ENCODE measurements around the gene MAVS. TPM values are rescaled to one million over a fixed set of nuclear protein-coding genes. Genes with fewer than 3 reads are reported as not detected.

MAVS gene
- total RNA-seq, 1 experiment from 2014 or later: 38.7 TPM

GRCh38 chr20:3854462-3854871 lies 7.8 kb downstream of the MAVS start:
- Histone ChIP-seq H3K4me1 (ENCODE audit: insufficient read depth, low read length) (0 out of 2 replicates have a peak, but pooled peaks cover 5% of the 10 kb centered on the region), H2AFZ (ENCODE audit: low read length) (no peak overlapping the region), H3K9me2 (replicated peaks; ENCODE audit: low read length) (no peaks in the 10 kb centered on the region), H3K79me2 (ENCODE audit: low read length) (peaks cover 13% of the 10 kb centered on the region), H3K27ac (ENCODE audit: low read length) (no peak overlapping the region), H3K9ac (ENCODE audit: low read length) (no peak overlapping the region), H3F3A (ENCODE audit: low read length, unreplicated experiment) (no peaks in the 10 kb centered on the region), H4K20me1 (ENCODE audit: low read length) (no peaks in the 10 kb centered on the region), H3K4me2 (ENCODE audit: low read length) (no peak overlapping the region), H3K4me3 (ENCODE audit: low read length) (no peak overlapping the region), H3K27me3 (ENCODE audit: low read length) (no peaks in the 10 kb centered on the region), H3K9me3 (ENCODE audit: low read length) (no peaks in the 10 kb centered on the region), H3K36me3 (ENCODE audit: low read depth, low read length) (peaks cover 29% of the 10 kb centered on the region)
- POLR2A ChIA-PET (ENCODE audit: unreplicated experiment): interaction anchor here (0.5 to 0.6 kb wide), 2 partner anchors 9 to 113 kb away, joined by 3 to 7 read pairs; no protein-coding TSS in a partner anchor
- no TSS peak for BruUV-seq (replicated peaks)
- DNase-seq (peak; percentile 33), ATAC-seq (peak; percentile 70)
- intact Hi-C loops (cut with micrococcal nuclease): loop anchor here (2.0 kb wide), 1 partner anchor 34 kb away; the partner anchor contains the start of gene AP5S1
- CTCF ChIA-PET: interaction anchor here (0.5 to 1.4 kb wide), 5 partner anchors 11 to 324 kb away, joined by 3 to 6 read pairs (median 4); no protein-coding TSS in a partner anchor
- TF ChIP-seq EZH2 (IDR thresholded peaks at IDR 0.05; ENCODE audit: low read length, unreplicated experiment) (no peak), CTCF (conservative IDR thresholded peaks at IDR 0.05; ENCODE audit: low read depth, low read length) (no peak), EZH2phosphoT487 (IDR thresholded peaks at IDR 0.05; ENCODE audit: borderline replicate concordance, low read length) (no peak)

- no TSS peak for BruUV-seq (replicated peaks)
- intact Hi-C loops (cut with micrococcal nuclease): no loop called here
- CTCF ChIA-PET: no interaction called here
Measured at GRCh38 chr20:3857405-3857804, 10.8 kb downstream of the MAVS start.

More at GRCh38 chr20:3857405-3857804, 10.8 kb downstream of the MAVS start:
- H3K79me2 ChIP-seq (ENCODE audit: low read length): peaks cover under 1% of the 10 kb centered on the region; the same call in 1 of the 2 replicates
- no peaks in the 10 kb centered on the region for H3K9me3 ChIP-seq (ENCODE audit: low read length)
- H2AFZ ChIP-seq (ENCODE audit: low read length): no peak overlapping the region
- 0 out of 2 replicates have a peak, but pooled peaks cover 5% of the 10 kb centered on the region for H3K4me1 ChIP-seq (ENCODE audit: insufficient read depth, low read length)
- POLR2A ChIA-PET (ENCODE audit: unreplicated experiment): no interaction called here
- TF ChIP-seq EZH2 (IDR thresholded peaks at IDR 0.05; ENCODE audit: low read length, unreplicated experiment) (no peak), CTCF (conservative IDR thresholded peaks at IDR 0.05; ENCODE audit: low read depth, low read length) (no peak), EZH2phosphoT487 (IDR thresholded peaks at IDR 0.05; ENCODE audit: borderline replicate concordance, low read length) (no peak)
- ATAC-seq (no peak), DNase-seq (no peak)
- peaks cover 41% of the 10 kb centered on the region for H3K36me3 ChIP-seq (ENCODE audit: low read depth, low read length)
- no peak overlapping the region for H3K27ac ChIP-seq (ENCODE audit: low read length)
- H3K4me2 ChIP-seq (ENCODE audit: low read length): no peak overlapping the region
- no peak overlapping the region for H3K4me3 ChIP-seq (ENCODE audit: low read length)
- no peaks in the 10 kb centered on the region for H3K27me3 ChIP-seq (ENCODE audit: low read length)
- H3K9me2 ChIP-seq (replicated peaks; ENCODE audit: low read length): no peaks in the 10 kb centered on the region
- no peak overlapping the region for H3K9ac ChIP-seq (ENCODE audit: low read length)
- H3F3A ChIP-seq (ENCODE audit: low read length, unreplicated experiment): no peaks in the 10 kb centered on the region
- no peaks in the 10 kb centered on the region for H4K20me1 ChIP-seq (ENCODE audit: low read length)
